Umbilical cord (tissue), 1 donor: ENCODE data around the gene SERAC1. TPM values are rescaled to one million over a fixed set of nuclear protein-coding genes. Genes with fewer than 3 reads are reported as not detected.

Experiments used
- total RNA-seq: library from RNA; depleted of rRNA; stranded (reverse); fragments of >200 nt; gene quantifications from one replicate; pipeline ENCODE4 v1.2.3, GENCODE V29; 2014; ENCODE audit warnings: low replicate concordance; ENCODE audit not compliant: insufficient read depth

The SERAC1 gene
- total RNA-seq, 1 donor from 2014 or later, result 11.3 TPM

Other genes with a start within 250 kb of the SERAC1 start
- gene SYNJ2, start 186.4 kb downstream of the SERAC1 start, total RNA-seq, result 12.3 TPM
- gene GTF2H5, start 88 bp upstream of the SERAC1 start, total RNA-seq, result 11.1 TPM
- gene TULP4, start 144.2 kb upstream of the SERAC1 start, total RNA-seq, result 200 TPM